GM23338 (cell line): ENCODE measurements around the gene EYA4.

Source experiments
- CREB1 ChIP-seq: fragments of 250-450 bp; sonication (Bioruptor Pico); IDR thresholded peaks from 2 replicates; pipeline ENCODE4 v1.5.0; 2020; ENCODE audit warnings: low read depth, mild to moderate bottlenecking, moderate library complexity
- CTCF ChIP-seq, 2 experiments: fragments of 200-600 bp in 1 of 2; sonication (generic) in 1 of 2; conservative IDR thresholded peaks; 2 replicates each; pipeline versions ENCODE4 v1.5.1 to v1.6.1; 2016 to 2017; ENCODE audit warnings: antibody characterized with exemption in 2 of 2, low read depth in 2 of 2, mild to moderate bottlenecking in 2 of 2, moderate library complexity in 1 of 2
- EZH2 ChIP-seq: fragments of 200-600 bp; sonication (generic); IDR thresholded peaks from one replicate; pipeline ENCODE4 v1.8.0; 2017; ENCODE audit warnings: antibody characterized with exemption, mild to moderate bottlenecking, low read depth; ENCODE audit not compliant: unreplicated experiment
- EZH2phosphoT487 ChIP-seq: fragments of 200-600 bp; sonication (generic); IDR thresholded peaks from one replicate; pipeline ENCODE4 v1.8.1; 2018; ENCODE audit warnings: antibody characterized with exemption; ENCODE audit not compliant: unreplicated experiment
- JUNB ChIP-seq: IDR thresholded peaks from one replicate; pipeline ENCODE4 v1.6.1; 2016; ENCODE audit warnings: antibody characterized with exemption; ENCODE audit not compliant: unreplicated experiment
- POLR2AphosphoS5 ChIP-seq: IDR thresholded peaks from 2 replicates; pipeline ENCODE4 v1.6.1; 2016; ENCODE audit warnings: antibody characterized with exemption, low read depth
- REST ChIP-seq: IDR thresholded peaks from one replicate; pipeline ENCODE4 v1.6.1; 2018; ENCODE audit warnings: antibody characterized with exemption; ENCODE audit not compliant: unreplicated experiment
- STAT1 ChIP-seq: IDR thresholded peaks from one replicate; pipeline ENCODE4 v1.6.1; 2016; ENCODE audit warnings: antibody characterized with exemption; ENCODE audit not compliant: unreplicated experiment
- ZNF114 ChIP-seq: fragments of 250-450 bp; sonication (Bioruptor Pico); IDR thresholded peaks from 2 replicates; pipeline ENCODE4 v1.5.0; 2020; ENCODE audit warnings: mild to moderate bottlenecking, moderate library complexity
- ZNF331 ChIP-seq: fragments of 250-450 bp; sonication (Bioruptor Pico); IDR thresholded peaks from 2 replicates; pipeline ENCODE4 v1.5.0; 2020; ENCODE audit warnings: low read depth, mild to moderate bottlenecking, moderate library complexity

DNA sequence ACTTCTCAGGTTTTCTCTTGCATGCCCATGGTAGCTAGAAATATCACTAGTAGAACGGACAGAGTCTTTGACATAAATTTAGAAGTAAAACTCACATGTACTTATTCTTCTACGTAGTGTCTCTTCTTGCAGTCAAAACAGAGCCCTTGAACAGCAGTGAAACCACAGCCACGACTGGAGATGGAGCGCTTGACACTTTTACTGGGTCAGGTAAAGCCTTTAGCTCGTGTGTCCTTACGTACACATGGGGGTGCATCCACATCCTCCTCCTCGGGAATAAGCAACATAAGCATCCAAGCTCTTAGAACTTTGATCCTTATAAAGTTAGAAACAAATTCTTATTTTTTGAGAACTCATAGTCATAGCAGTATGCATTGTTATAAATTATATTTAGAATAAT lies 215.3 kb downstream of the EYA4 start:
- TF ChIP-seq REST, result no peak
- no peak for TF ChIP-seq CTCF (conservative IDR thresholded peaks at IDR 0.05; ENCODE audit: low read depth in 2 of 2)
- no peak for TF ChIP-seq JUNB
- no peak for TF ChIP-seq CREB1 (CRISPR knock-in tag)
- no peak for TF ChIP-seq EZH2
- no peak for TF ChIP-seq POLR2AphosphoS5
- no peak for TF ChIP-seq EZH2phosphoT487
- TF ChIP-seq ZNF331 (CRISPR knock-in tag), result no peak
- no peak for TF ChIP-seq ZNF114 (CRISPR knock-in tag)
- TF ChIP-seq STAT1, result no peak
